ENCODE measurements around the gene CD2.

CD2 gene

DNA sequence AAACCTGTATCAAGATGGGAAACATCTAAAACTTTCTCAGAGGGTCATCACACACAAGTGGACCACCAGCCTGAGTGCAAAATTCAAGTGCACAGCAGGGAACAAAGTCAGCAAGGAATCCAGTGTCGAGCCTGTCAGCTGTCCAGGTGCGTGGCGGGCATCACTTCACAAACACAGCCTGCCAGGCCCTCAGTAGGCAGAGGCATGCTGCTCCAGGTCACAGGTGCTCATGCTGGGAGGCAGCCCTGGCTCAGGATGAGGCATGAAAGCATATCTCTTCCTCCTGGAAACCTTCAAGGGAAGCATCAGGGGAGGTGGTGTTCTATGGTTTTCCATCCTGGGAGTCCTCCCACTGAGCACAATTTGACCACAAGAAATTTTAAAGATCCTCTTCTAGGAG, 6.3 kb downstream of the CD2 start:
- DNase-seq (ENCODE audit: low read depth in 3 of 3): no peak

DNA sequence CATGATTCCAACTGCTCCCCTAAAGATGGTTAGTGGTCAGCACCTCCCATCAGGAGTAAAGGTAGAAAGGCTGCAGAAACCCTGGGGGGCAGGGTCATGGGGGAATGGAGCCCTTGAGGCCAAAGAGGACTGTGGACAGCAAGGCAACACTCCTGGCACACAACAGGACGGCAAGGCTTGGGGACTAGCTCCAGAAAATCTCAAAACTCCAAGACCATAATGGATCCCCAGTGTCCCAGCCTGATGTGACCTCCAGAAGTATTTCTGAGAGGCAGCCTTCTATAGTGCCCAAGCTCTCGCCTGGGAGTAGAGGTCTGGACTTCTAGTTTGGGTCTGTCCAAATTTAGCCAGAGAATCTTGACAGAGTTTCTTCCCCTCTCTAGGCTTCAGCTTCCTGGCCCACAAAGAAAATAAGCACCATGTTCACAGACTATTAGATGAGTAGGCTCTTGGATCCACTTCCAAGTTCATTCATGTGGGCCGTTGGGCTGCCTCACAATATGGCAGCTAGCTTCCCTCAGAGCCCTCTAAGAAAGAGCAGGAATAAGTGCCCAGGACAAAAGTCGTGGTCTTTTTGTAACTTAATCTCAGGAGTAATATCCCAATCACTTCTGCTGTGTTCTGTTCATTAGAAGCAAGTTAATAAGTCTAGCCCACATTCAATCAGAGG, 6.9 kb downstream of the CD2 start:
- no peak for DNase-seq (ENCODE audit: low read depth in 3 of 3)

DNA sequence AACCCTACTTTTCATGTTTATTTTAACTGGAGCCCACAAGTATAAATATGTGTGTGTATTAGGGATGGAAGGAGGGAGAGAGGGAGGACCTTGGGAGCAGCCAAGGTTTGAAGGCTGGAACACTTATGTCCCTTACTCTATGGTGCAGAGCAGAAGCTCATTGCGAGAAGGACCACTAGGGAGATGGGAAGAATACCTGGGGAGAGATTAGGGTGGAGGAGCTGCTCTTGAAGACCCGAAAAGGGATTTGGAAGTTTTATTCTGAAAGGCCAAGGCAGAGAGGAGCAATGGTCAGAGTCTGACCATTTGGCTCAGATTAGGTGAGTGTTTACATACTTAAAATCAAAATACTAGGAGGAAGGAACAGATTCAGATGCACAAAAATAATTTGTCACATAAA, 8.1 kb downstream of the CD2 start:
- DNase-seq (ENCODE audit: low read depth in 3 of 3): no peak

DNA sequence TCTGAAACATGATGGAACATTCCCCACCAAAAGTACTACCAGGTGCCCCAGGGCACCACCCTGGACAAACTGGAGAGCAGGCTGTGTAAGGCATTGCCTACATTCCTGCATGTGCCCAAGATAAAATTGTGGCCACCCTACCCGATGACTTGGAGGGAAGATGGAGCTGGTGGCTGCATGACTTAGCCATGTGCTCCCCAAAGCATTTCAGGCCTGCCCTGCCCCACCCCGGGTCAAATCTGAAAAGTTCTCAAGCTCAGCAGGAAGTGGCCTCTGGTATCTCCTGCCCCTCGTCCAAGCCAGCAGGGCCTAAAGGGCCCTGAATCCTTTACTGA, 8.5 kb downstream of the CD2 start:
- no peak for DNase-seq (ENCODE audit: low read depth in 3 of 3)

DNA sequence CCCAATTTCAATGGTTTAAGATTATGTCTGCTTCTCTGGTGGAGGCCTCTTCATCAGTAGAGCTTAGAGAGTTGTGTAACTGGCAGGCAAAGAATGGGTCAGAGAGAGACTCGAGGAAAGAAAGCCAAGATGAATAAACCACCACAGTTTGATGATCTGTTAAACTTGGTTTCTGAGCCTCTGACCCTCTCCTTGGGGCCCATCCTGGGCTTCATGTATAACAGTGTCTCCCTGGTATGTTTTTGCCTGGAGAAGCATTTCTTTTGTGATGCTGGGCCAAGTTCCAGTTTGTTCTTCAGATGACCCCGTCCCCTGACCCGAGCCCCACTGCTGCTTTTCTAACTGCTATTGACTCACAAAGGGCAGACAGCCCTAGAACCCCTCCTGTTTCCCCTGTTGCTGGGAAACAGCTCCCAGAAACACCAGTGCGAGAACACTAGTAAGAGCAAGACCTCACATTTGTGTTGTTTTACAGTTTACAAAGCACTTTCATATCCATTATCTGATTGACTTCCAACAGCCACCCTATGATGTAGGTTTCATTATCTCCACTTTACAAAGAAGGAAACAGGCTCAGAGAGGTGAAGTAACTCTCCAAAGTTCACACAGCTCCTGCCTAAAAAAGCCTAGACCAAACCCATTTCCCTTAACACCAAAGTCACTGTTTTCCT, 9.0 kb downstream of the CD2 start:
- DNase-seq (ENCODE audit: low read depth in 3 of 3): peak in 1 of 3 donors; percentile 75

DNA sequence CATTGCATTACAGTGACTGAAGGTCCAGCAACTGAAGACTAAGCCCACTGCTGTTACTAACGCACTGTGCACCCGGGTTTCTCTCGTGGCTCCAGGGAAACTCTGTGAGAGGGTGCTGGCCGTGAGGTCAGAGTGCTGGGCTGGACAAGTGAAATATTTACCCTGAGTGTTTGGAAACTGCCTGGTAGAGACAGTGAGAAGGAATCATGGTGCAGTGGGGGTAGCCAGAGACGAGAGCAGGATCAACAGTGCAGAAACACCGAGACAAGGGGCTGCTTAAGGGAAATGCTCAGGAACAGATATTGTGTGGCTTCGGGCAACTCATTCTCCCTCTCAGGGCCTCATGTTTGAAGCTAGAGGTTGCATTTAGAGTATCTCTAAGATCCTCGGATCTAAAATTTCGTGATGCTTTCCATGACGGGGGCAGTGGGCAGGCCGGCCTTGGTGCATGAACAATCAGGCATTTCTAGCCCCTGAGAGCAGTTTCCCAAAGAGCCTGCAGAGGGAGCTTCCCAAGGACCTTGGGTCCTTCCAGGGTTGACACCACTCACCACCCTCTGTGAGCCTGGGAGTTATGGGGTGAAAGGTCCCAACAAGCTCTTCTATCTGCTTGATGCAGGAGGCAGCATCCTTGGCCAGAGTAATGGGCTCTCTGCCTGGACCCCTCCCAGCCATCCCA, 9.7 kb downstream of the CD2 start:
- peak in 1 of 3 donors; percentile 69 for DNase-seq (ENCODE audit: low read depth in 3 of 3)

DNA sequence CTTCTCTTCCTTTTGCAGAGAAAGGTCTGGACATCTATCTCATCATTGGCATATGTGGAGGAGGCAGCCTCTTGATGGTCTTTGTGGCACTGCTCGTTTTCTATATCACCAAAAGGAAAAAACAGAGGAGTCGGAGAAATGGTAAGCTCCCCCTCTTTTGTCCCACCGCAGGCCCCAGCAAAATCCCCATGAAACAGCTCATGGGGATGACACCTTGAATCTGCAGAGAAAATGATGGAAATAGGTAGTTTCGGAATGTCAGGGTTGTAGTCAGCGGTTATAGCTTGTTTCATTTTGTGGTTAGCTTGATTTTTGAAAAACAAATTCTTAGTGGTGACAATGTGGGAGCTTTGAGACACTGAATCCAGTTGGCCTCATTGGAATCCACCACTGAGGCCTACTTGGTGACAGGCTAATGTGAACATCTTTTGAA, 10.3 kb downstream of the CD2 start:
- DNase-seq (ENCODE audit: low read depth in 3 of 3): peak in 1 of 3 donors; percentile 74

DNA sequence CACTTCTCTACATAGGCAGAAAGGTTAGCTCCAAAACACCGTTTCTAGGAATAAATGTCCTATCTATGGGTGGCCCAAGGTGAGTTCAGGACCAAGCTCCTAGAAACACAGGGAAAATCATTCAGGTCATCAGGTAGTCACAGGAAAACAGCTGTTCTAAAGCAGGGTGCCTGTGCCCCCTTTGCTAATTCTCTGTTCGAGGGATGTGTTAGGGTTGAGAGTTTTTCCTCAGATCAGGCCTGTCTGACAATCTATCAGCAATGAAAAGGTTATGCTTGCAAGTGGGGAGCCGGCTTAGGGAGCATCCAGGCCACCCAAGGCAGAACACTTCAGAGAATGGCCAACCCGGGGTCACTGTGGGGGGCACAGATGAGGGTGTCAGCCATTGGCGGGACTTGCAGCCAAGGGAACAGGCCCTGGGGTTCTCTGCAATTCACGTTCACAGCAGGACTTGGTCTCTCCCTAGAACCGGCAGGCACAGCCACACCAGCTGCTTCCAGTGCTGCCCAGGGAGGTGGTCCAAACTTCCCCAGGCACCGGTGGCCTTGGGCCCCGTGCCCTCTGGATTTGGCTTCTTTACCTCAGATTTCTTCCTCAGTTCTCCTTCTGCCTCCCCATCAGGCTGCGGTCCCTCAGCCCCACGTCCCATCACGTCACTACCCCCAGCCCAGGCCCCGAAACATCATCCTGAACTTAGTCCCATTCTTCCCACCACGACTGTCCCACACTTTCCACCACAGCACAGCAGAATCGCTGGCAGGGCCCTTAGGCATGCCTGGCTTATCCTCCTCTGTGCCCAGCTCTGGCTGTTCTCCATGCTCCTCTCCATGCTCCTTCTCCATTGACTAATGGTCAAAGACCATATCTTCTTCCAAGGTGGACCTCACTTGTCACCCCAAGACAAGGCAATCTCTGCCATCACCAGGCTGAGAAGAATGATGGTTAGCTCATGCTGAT, 11.0 kb downstream of the CD2 start:
- DNase-seq (ENCODE audit: low read depth in 3 of 3): no peak

DNA sequence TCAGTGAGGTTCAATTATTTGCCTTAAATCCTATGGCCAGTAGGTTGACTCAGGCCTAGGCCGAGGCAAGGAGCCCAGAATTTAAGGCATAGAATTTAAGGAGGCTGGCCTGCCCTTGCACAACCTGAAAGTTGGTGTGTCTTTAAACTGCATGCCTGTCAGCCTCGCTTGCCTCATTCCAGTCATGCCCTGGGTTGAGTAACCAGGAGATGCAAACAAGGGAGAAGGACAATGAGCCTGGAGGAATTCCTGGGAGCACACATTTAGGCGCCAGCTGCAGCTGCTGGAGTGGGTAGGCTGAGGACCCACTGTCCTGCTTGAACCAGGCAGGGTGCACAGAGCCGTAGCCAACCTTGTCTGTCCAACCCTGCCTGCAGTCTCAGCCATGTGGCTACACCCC, 11.7 kb downstream of the CD2 start:
- DNase-seq (ENCODE audit: low read depth in 3 of 3): no peak

DNA sequence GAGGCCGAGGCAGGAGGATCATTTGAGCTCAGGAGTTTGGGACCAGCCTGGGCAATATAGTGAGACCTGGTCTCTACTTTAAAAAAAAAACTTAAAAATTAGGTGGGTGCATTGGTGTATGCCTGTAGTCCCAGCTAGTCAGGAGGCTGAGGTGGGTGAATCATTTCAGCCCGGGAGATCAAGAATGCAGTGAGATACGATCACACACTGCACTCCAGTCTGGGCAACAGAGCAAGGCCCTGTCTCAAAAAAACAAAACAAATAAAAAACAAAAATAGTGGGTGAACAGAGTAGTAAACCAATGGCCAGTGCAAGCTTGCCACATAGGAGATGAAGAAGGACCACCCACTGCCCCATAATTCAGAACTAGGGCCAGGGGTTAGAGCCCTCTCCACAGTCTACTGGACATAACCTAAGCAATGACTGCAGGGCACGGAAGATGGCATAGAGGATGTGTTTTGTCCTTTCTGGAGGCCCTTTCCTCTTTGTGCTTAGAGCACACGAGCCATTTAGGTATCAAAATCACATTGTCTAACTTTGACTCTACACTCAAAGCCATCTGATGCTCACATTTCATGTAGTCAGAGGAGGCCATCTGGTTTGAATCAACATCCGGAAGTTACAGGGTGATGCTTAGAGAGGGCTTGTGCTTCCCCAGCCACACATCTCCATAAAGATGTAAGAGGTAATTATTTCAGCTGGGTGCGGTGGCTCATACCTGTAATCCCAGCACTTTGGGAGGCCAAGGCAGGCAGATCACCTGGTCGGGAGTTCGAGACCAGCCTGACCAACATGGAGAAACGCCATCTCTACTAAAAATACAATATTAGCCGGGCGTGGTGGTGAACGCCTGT, 12.6 kb downstream of the CD2 start:
- DNase-seq (ENCODE audit: low read depth in 3 of 3): no peak

DNA sequence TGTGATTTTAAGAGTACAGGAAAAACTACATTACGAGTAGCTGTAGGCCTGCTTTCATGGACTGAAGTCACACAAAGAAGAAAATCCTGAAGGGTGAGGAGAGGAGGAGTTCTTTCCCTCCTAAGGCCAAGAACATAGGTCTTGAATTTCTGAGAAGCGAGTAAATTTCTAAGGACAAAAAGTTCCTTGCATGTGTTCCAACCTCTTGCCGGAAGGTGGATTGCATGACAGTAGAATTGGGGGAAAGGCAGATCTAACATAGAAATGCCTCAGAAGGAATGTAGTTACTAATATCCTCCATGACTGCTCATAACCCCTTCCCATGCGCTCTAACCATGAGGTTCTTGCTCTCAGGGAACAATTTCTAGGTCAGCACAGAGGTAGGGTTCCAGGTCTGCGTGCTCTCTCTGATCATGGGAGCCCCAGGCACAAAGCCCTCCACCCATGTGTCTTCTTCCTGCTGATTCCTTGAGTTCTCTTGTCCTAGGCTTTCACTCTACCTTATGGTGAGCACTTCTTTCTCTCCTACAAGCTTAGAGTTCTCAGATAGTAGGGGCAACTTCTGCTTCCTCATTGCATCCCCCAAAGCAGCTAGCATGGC, 13.7 kb downstream of the CD2 start:
- DNase-seq (ENCODE audit: low read depth in 3 of 3): no peak

DNA sequence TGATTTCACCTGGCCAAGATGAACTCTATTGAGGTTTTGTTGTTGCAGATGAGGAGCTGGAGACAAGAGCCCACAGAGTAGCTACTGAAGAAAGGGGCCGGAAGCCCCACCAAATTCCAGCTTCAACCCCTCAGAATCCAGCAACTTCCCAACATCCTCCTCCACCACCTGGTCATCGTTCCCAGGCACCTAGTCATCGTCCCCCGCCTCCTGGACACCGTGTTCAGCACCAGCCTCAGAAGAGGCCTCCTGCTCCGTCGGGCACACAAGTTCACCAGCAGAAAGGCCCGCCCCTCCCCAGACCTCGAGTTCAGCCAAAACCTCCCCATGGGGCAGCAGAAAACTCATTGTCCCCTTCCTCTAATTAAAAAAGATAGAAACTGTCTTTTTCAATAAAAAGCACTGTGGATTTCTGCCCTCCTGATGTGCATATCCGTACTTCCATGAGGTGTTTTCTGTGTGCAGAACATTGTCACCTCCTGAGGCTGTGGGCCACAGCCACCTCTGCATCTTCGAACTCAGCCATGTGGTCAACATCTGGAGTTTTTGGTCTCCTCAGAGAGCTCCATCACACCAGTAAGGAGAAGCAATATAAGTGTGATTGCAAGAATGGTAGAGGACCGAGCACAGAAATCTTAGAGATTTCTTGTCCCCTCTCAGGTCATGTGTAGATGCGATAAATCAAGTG, 14.3 kb downstream of the CD2 start:
- no peak for DNase-seq (ENCODE audit: low read depth in 3 of 3)

DNA sequence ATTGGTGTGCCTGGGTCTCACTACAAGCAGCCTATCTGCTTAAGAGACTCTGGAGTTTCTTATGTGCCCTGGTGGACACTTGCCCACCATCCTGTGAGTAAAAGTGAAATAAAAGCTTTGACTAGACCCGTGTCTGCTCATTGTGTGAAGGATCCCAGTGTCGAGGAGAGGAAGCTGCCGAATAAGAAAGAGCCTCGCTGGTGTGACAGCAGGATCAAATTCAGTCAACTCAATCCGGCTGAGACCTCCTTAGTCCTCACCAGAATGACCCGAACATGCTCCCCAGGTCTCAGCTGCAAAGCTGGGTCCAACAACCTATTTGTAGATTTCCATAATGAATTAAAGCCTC, 14.8 kb downstream of the CD2 start:
- no peak for DNase-seq (ENCODE audit: low read depth in 3 of 3)

DNA sequence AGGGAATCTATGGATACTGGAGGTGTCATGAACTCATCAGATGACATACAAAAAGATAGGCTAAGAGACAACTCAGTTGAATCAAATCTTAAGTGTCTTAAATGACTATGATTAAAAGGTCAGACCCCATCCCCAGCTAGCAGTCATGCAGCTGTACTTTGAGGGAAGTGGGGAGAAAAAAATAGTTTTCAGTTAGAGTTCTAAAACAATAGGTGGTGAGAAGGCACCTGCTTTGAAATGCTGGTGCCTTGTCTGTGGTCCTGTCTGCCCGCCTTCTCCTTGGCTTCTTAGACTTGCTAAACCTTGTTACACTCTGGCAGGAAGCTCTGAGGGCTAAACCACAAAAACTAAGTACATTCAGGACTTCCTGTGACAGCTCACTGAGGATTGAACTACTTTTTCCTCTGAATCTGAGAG, 15.3 kb downstream of the CD2 start:
- peak in 1 of 3 donors; percentile 72 for DNase-seq (ENCODE audit: low read depth in 3 of 3)

DNA sequence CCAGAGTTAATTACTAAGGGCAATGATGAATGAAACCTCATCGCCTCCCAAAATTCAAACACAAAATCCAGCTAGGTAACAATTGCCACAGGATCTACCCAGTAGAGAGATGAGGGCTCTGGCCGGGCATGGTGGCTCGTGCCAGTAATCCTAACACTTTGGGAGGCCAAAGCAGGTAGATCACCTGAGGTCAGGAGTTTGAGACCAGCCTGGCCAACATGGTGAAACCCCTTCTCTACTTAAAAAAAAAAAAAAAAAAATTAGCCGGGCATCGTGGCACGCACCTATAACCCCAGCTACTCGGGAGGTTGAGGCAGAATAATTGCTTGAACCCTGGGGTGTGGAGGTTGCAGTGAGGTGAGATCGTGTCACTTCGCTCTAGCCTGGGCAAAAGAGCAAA, 15.8 kb downstream of the CD2 start:
- no peak for DNase-seq (ENCODE audit: low read depth in 3 of 3)

DNA sequence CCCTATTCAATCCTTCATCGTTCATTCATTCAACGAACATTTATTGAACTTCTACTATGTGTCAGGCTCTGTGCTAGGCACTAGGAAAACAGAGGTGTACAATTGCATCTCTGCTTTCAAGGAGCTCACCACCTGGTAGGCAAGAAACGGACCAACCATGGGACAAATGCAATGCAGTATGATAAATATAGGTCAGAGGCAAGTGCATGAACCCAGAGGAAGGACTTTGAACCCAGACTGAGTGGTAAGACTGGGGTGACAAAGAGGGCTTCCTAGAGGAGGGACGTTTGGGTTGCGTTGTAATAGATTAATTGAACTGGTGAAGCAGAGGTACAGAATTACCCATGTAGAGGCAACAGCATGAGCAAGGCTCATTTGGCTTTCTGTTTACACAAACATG, 16.4 kb downstream of the CD2 start:
- DNase-seq (ENCODE audit: low read depth in 3 of 3): no peak

DNA sequence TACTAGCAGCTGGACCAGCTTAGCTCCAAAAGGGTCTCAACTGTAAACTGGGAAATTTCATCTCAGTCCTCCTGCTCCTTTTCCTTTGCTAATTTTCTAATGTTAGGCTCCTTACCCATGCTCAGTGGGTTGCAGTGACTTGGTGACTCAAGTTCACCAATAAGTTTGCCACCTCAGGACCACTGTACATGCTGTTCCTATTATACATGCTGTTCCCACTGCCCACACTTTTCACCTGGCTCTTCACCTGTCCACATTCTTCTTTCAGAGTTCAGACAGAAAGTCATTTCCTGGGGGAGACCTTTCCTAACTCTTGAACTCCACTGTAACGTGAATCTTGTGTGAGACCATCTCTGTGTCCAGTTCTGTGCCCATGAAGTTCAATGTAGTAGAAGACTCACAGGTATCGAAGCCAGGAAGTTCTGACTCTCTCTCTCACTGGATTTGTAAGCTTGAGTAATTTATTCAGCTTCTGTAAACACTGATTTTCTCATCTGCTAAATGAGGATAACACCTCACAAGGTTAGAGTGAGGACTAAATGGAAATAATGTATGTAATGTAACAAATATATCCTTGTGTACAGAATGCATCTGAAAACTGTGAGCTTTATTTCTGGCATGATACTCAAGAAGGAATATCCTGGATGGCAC, 17.9 kb downstream of the CD2 start:
- DNase-seq (ENCODE audit: low read depth in 3 of 3): no peak

DNA sequence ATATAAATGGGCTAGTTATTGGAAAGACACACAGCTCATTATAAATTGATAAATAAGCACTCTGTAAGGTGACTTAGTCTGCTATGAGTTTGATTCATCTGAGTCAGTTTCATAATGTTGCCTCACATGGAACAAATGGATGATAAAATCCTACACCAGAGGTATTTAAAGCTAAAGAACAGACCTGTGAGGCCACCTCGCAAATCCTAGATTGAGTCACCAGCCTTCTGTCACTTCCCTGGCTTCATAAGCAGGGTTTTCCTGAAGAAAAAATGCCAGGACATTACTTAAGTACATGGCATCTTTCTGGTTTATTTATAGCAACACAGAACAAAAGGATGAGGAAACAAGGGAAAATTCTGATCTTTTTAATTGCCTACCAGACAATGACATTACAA, 18.4 kb downstream of the CD2 start:
- no peak for DNase-seq (ENCODE audit: low read depth in 3 of 3)

DNA sequence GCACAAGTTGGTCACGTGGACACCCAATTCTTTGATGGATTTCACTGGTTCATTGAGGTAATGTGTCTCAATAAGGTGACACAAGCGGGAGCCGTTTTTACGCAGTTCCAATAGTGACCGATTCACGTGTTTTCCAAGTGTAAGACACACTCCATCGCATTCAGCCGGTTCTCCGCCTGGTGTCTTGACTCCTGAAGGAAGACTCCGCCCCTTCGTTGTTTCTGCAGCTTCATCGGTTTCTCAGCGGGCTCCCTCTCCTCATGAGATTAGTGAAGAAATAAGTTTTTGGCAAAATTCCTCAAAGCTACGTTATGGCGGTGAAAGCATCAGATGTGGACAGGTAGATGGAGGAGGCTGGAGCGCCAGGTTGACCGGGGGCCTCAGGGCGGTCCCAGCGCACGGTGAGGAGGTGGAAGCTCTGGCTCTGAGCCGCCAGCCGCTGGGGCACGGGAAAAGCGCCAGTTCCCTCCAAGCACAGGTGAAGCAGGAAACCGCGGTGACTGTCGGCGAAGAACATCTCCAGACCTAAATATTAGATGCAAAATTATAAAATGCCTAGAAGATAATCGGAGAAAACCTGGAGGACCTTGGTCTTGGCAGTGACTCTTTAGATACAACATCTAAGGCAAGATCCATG, 21.0 kb downstream of the CD2 start:
- DNase-seq (ENCODE audit: low read depth in 3 of 3): no peak
